ENCODE measurements around the gene TMEM181.
"Not testable (repeated sequence)": the region's sequence is repeated elsewhere in the genome, so short reads cannot be mapped to it uniquely, and the experiment has no call there.

The TMEM181 gene

DNA sequence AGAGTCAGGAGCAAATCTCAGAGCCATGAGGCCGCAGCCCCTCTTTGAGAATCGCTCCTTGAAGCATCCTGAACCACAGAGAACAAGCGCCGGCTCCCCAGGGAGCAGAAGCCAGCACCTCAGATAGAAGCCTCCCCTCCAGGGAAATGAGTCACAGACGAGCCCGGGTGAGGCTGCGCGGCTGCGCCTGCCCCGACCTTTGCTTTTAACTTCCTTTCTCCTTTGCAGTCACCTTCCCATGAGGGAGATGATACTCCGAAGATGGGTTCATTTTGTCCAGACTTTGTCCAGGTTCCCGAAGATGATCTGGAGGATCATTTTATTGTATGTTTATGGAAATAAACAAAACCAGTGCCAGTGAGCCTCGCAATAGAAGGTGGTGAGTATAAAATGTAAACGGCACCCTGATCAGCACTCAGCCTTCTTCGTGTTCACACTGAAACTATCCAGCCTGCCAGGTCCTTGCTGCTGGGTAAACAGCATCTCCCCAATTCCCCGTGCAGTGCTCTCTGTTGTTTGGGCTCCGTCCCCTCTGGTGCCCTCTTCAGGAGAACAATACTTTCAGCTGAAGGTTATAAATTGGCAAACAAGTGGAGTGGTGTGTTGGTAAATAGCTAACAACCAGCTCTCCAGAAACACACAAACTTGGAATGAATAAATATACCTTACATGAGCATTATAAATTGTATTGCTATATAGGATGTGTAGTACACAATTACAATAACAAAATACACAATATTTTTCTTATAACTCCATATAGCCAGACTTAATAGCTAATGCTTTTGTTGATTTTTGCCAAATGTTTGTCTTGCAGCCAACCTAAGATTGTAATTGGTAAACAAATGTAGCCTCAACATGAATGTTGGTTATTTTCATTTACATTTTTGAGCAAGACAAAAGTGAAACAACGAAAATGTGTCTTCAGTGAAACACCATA is 41.4 kb upstream of the TMEM181 start:
- Histone ChIP-seq H3K79me2 (ENCODE audit: insufficient read depth, low read length) (no peaks in the 10 kb centered on the region), H3K27me3 (ENCODE audit: low read length) (no peaks in the 10 kb centered on the region), H3K9ac (ENCODE audit: low read length) (peak overlapping the region; percentile 2; the same call in 1 of the 2 replicates), H3K9me2 (replicated peaks; ENCODE audit: insufficient read depth, low read length) (no peaks in the 10 kb centered on the region), H3K9me3 (ENCODE audit: insufficient read depth, low read length) (no peaks in the 10 kb centered on the region), H2AFZ (ENCODE audit: low read depth, low read length, severe bottlenecking) (no peak overlapping the region), H3K27ac (ENCODE audit: low read depth, low read length) (no peak overlapping the region), H3F3A (ENCODE audit: insufficient read depth) (no peaks in the 10 kb centered on the region), H3K36me3 (ENCODE audit: low read length) (no peaks in the 10 kb centered on the region), H3K4me3 (ENCODE audit: insufficient read depth, low read length, poor library complexity, severe bottlenecking) (no peak overlapping the region), H4K20me1 (ENCODE audit: low read depth, low read length) (no peaks in the 10 kb centered on the region), H3K4me2 (ENCODE audit: low read depth, low read length, poor library complexity, severe bottlenecking) (peak overlapping the region; percentile 37)
- TF ChIP-seq, protein P1, sequence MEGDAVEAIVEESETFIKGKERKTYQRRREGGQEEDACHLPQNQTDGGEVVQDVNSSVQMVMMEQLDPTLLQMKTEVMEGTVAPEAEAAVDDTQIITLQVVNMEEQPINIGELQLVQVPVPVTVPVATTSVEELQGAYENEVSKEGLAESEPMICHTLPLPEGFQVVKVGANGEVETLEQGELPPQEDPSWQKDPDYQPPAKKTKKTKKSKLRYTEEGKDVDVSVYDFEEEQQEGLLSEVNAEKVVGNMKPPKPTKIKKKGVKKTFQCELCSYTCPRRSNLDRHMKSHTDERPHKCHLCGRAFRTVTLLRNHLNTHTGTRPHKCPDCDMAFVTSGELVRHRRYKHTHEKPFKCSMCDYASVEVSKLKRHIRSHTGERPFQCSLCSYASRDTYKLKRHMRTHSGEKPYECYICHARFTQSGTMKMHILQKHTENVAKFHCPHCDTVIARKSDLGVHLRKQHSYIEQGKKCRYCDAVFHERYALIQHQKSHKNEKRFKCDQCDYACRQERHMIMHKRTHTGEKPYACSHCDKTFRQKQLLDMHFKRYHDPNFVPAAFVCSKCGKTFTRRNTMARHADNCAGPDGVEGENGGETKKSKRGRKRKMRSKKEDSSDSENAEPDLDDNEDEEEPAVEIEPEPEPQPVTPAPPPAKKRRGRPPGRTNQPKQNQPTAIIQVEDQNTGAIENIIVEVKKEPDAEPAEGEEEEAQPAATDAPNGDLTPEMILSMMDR (IDR thresholded peaks at IDR 0.05; ENCODE audit: insufficient read depth, low read length, poor library complexity, severe bottlenecking): peak; percentile 72
- no peak for TF ChIP-seq EZH2phosphoT487 (conservative IDR thresholded peaks at IDR 0.05; ENCODE audit: low read length)

DNA sequence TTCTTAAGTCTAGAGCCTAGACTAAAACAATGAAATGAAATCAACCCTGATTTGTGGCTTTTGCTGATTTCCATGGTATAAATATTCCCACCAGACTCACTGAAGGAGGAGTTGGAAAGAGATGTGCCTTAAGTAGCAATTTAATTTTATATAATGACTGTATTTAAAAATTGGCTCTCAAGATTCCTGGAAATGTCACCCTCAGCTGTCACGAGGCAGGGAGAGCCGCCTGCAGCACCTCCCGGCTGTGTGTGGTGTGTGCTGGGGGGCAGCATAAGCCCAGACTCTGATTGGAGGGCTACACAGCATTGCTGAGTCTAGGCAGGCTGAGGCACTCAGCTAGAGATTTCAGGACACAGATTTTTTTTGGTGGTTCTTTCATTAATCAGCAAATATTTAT is 40.6 kb upstream of the TMEM181 start:
- no peaks in the 10 kb centered on the region for H3F3A ChIP-seq (ENCODE audit: insufficient read depth)
- no peak overlapping the region for H3K4me2 ChIP-seq (ENCODE audit: low read depth, low read length, poor library complexity, severe bottlenecking)
- no peak overlapping the region for H3K27ac ChIP-seq (ENCODE audit: low read depth, low read length)
- no peaks in the 10 kb centered on the region for H4K20me1 ChIP-seq (ENCODE audit: low read depth, low read length)
- TF ChIP-seq EZH2phosphoT487 (conservative IDR thresholded peaks at IDR 0.05; ENCODE audit: low read length): no peak
- TF ChIP-seq, protein P1 (IDR thresholded peaks at IDR 0.05; ENCODE audit: insufficient read depth, low read length, poor library complexity, severe bottlenecking): no peak
- H3K79me2 ChIP-seq (ENCODE audit: insufficient read depth, low read length): no peaks in the 10 kb centered on the region
- H3K27me3 ChIP-seq (ENCODE audit: low read length): no peaks in the 10 kb centered on the region
- no peak overlapping the region for H3K9ac ChIP-seq (ENCODE audit: low read length)
- no peak overlapping the region for H3K4me3 ChIP-seq (ENCODE audit: insufficient read depth, low read length, poor library complexity, severe bottlenecking)
- H3K9me2 ChIP-seq (replicated peaks; ENCODE audit: insufficient read depth, low read length): no peaks in the 10 kb centered on the region
- H2AFZ ChIP-seq (ENCODE audit: low read depth, low read length, severe bottlenecking): no peak overlapping the region
- H3K9me3 ChIP-seq (ENCODE audit: insufficient read depth, low read length): no peaks in the 10 kb centered on the region
- no peaks in the 10 kb centered on the region for H3K36me3 ChIP-seq (ENCODE audit: low read length)

DNA sequence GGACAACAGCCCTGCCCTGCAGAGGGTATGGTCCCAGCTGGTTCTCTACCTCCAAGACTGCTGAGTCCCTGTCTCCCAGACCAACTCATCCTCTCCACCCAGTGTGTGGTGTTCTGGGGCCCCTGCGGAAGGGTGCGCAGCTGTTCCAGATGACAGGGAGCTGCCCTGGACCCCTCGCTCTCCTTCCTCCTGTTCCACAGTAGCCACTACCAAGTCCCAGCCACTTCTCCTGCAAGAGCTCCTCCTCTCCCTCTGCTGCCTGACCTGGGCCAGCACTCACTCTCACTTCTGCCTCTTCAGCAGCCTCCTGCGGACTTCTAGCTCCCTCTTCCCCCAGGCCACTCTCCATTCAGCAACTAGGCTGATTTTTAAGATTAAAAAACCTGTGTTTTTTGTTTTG is 40.1 kb upstream of the TMEM181 start:
- Histone ChIP-seq H3F3A (ENCODE audit: insufficient read depth) (no peaks in the 10 kb centered on the region), H2AFZ (ENCODE audit: low read depth, low read length, severe bottlenecking) (no peak overlapping the region), H3K9ac (ENCODE audit: low read length) (no peak overlapping the region), H3K27me3 (ENCODE audit: low read length) (no peaks in the 10 kb centered on the region), H4K20me1 (ENCODE audit: low read depth, low read length) (no peaks in the 10 kb centered on the region), H3K9me2 (replicated peaks; ENCODE audit: insufficient read depth, low read length) (no peaks in the 10 kb centered on the region), H3K27ac (ENCODE audit: low read depth, low read length) (no peak overlapping the region), H3K36me3 (ENCODE audit: low read length) (no peaks in the 10 kb centered on the region), H3K79me2 (ENCODE audit: insufficient read depth, low read length) (no peaks in the 10 kb centered on the region), H3K4me2 (ENCODE audit: low read depth, low read length, poor library complexity, severe bottlenecking) (no peak overlapping the region), H3K9me3 (ENCODE audit: insufficient read depth, low read length) (no peaks in the 10 kb centered on the region), H3K4me3 (ENCODE audit: insufficient read depth, low read length, poor library complexity, severe bottlenecking) (no peak overlapping the region)
- TF ChIP-seq, protein P1 (IDR thresholded peaks at IDR 0.05; ENCODE audit: insufficient read depth, low read length, poor library complexity, severe bottlenecking): no peak
- no peak for TF ChIP-seq EZH2phosphoT487 (conservative IDR thresholded peaks at IDR 0.05; ENCODE audit: low read length)

DNA sequence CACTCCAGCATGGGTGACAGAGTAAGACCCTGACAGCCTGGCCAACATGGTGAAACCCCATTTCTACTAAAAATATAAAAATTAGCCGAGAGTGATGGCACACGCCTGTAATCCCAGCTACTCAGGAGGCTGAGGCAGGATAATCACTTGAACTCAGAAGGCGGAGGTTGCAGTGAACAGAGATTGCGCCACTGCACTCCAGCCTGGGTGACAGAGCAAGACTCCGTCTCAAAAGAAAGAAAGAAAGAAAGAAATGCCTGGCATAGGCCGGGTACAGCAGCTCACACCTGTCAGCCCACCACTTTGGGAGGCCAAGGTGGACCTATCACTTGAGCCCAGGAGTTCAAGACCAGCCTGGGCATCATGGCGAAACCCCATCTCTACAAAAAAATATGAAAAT is 38.9 kb upstream of the TMEM181 start:
- not testable (repeated sequence) for H4K20me1 ChIP-seq (ENCODE audit: low read depth, low read length); H3K9me3 ChIP-seq (ENCODE audit: insufficient read depth, low read length); H3F3A ChIP-seq (ENCODE audit: insufficient read depth); H3K27me3 ChIP-seq (ENCODE audit: low read length); H3K27ac ChIP-seq (ENCODE audit: low read depth, low read length); H3K4me2 ChIP-seq (ENCODE audit: low read depth, low read length, poor library complexity, severe bottlenecking); H2AFZ ChIP-seq (ENCODE audit: low read depth, low read length, severe bottlenecking); H3K9me2 ChIP-seq (replicated peaks; ENCODE audit: insufficient read depth, low read length); H3K4me3 ChIP-seq (ENCODE audit: insufficient read depth, low read length, poor library complexity, severe bottlenecking); H3K36me3 ChIP-seq (ENCODE audit: low read length); H3K79me2 ChIP-seq (ENCODE audit: insufficient read depth, low read length); H3K9ac ChIP-seq (ENCODE audit: low read length)

All from SU-DHL-6 (cell line).